ENCODE measurements around the gene AGPS.
"Not testable (repeated sequence)": the region's sequence is repeated elsewhere in the genome, so short reads cannot be mapped to it uniquely, and the experiment has no call there.

Gene AGPS

DNA sequence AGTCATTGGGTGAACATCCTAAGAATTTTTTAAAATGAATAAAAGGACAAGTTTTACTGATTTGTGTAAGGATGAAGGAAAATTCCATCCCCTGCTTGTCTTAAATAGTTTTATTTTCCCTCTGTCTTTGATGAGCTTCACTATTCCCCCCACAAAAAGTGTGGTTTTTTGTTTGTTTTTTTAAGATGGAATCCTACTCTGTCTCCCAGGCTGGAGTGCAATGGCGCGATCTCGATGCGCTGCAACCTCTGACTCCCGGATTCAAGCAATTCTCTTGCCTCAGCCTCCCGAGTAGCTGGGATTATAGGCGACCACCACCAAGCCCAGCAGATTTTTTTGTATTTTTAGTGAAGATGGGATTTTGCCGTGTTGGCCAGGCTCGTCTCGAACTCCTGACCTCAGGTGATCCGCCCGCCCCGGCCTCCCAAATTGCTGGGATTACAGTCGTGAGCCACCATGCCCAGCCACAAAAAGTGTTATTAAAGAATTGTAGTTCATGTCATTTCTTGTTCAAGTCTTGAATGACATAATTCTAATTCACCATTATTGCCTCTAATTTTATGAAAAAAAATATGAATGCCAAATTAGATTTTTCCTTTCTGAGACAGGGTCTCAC lies 91.7 kb downstream of the AGPS start:
- TF ChIP-seq, protein P1, sequence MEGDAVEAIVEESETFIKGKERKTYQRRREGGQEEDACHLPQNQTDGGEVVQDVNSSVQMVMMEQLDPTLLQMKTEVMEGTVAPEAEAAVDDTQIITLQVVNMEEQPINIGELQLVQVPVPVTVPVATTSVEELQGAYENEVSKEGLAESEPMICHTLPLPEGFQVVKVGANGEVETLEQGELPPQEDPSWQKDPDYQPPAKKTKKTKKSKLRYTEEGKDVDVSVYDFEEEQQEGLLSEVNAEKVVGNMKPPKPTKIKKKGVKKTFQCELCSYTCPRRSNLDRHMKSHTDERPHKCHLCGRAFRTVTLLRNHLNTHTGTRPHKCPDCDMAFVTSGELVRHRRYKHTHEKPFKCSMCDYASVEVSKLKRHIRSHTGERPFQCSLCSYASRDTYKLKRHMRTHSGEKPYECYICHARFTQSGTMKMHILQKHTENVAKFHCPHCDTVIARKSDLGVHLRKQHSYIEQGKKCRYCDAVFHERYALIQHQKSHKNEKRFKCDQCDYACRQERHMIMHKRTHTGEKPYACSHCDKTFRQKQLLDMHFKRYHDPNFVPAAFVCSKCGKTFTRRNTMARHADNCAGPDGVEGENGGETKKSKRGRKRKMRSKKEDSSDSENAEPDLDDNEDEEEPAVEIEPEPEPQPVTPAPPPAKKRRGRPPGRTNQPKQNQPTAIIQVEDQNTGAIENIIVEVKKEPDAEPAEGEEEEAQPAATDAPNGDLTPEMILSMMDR (IDR thresholded peaks at IDR 0.05; ENCODE audit: low read depth, low read length, missing control alignments): no peak
- DNase-seq (ENCODE audit: extremely low read depth, low read depth): no peak

GRCh38 chr2:177485657-177486056 lies 93.1 kb downstream of the AGPS start:
- not testable (repeated sequence) for DNase-seq (ENCODE audit: extremely low read depth, low read depth); H3K4me3 ChIP-seq (replicated peaks; ENCODE audit: low read depth, low read length)

More for the DNA sequence above, 91.7 kb downstream of the AGPS start:
- H3K4me3 ChIP-seq (replicated peaks; ENCODE audit: low read depth, low read length): no peak overlapping the region

DNA sequence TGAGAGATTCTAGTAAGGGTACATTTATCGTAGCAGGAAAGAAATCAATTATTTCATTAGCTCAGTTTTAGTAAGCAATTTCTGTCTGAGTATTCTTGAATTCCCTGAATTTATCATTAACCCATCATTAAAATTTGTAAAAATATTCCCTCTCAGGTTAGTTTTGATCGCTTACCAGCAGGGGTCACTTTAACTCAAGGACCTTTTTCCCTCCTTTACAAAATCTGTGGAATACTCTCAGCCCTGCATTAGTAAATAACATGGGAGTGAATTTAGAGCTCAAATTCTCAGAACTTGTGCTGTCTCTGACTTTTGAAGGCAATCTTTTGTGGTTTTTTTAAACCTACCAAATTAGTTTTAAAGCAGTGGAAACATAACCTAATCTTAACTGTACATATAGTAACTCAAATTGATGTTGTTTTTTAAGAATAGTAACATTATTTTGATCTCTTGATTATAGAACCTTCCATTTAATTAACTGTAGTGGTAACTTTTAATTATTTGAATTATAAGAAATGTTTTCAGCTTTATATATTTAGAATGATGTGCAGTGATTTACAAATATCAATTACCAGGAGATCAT lies 97.2 kb downstream of the AGPS start:
- TF ChIP-seq, protein P1 (IDR thresholded peaks at IDR 0.05; ENCODE audit: low read depth, low read length, missing control alignments): peak; percentile 55
- peak; percentile 12 for DNase-seq (ENCODE audit: extremely low read depth, low read depth)
- no peak overlapping the region for H3K4me3 ChIP-seq (replicated peaks; ENCODE audit: low read depth, low read length)

GRCh38 chr2:177495945-177496344 lies 103.4 kb downstream of the AGPS start:
- TF ChIP-seq, protein P1 (IDR thresholded peaks at IDR 0.05; ENCODE audit: low read depth, low read length, missing control alignments): no peak
- H3K4me3 ChIP-seq (replicated peaks; ENCODE audit: low read depth, low read length): no peak overlapping the region
- no peak for DNase-seq (ENCODE audit: extremely low read depth, low read depth)

DNA sequence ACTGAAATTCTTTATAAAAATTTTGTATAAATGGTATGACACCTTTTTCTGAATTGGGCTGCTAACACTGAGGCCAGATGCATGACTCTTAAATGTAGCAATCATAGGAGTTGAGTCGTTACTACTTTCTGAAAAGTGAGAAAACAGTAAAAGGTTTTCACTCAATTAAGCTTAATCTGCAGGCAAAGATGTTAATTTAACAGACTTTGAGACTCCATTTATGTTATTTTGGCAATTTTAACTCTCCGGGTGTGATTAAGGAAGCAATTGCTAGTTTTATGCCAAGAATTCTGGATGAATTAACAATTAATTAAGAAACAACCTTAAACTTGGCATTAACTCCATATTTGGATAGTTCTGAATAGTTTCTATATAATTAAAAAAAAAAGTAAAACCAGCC lies 104.3 kb downstream of the AGPS start:
- TF ChIP-seq, protein P1 (IDR thresholded peaks at IDR 0.05; ENCODE audit: low read depth, low read length, missing control alignments): no peak
- no peak overlapping the region for H3K4me3 ChIP-seq (replicated peaks; ENCODE audit: low read depth, low read length)
- no peak for DNase-seq (ENCODE audit: extremely low read depth, low read depth)

DNA sequence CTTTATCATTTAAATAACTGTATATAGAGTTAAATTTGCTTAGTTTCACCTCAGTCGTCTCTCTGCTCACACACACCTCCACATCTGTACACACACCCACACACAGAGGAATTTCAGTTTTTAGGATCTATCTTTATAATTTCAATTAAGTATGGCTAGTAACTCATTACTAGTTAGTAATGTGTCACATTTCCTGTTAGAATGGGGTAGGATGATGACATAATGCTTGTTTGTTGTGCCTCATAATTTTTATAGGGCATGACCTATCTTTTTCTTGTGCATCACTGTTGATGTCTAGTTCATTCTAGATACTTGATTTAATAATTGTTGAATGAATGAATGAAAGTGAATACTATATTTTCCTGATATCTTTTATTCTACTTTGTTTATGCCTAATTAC lies 108.6 kb downstream of the AGPS start:
- no peak for DNase-seq (ENCODE audit: extremely low read depth, low read depth)
- H3K4me3 ChIP-seq (replicated peaks; ENCODE audit: low read depth, low read length): no peak overlapping the region
- TF ChIP-seq, protein P1 (IDR thresholded peaks at IDR 0.05; ENCODE audit: low read depth, low read length, missing control alignments): no peak

DNA sequence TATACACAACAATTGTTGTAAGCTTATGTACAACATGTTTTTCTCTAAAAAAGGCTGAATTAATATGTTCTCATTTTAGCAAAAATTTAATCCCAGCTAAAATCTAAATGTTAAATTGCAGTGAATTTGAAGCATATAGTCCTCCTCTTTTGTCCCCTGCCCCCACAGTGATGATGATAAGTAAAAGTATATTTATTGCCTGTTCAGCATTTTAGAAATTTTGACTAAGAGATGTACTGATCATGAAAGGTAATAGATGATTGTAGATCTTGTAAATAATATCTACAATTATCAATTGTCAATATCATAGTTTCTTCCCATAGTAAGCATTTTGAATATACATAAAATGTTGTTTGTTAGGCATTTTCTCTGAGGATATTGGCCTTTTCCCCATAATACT lies 113.9 kb downstream of the AGPS start:
- TF ChIP-seq, protein P1 (IDR thresholded peaks at IDR 0.05; ENCODE audit: low read depth, low read length, missing control alignments): no peak
- H3K4me3 ChIP-seq (replicated peaks; ENCODE audit: low read depth, low read length): no peak overlapping the region
- DNase-seq (ENCODE audit: extremely low read depth, low read depth): no peak
